Endothelial cell of umbilical vein (primary cell): ENCODE data around the gene RPL10A. TPM values are rescaled to one million over a fixed set of nuclear protein-coding genes. Genes with fewer than 3 reads are reported as not detected.

Experiments used
- BruUV-seq: library from RNA; stranded (reverse); fragments of 400-500 nt; replicated peaks from 2 replicates; lab custom pipeline; 2021; lab: Mats Ljungman, UMichigan
- CTCF ChIA-PET: fragments of 300-600, 350-600 bp; sonication (Branson Sonifier 250); formaldehyde crosslinking; loops from one replicate; lab custom pipeline; 2021; ENCODE audit warnings: antibody characterized with exemption, inconsistent platforms; lab: Charles Lee
- POLR2A ChIA-PET: fragments of 300-600, 350-600 bp; sonication (Branson Sonifier 250); formaldehyde crosslinking; loops from one replicate; lab custom pipeline; 2021; ENCODE audit warnings: antibody characterized with exemption, inconsistent platforms; lab: Charles Lee
- DNase-seq: peaks from one replicate; pipeline ENCODE4 v3.0.0-alpha.2; 2011; ENCODE audit warnings: low read depth, low spot score
- FAIRE-seq: peaks from 2 replicates; lab custom pipeline; 2011; peaks lifted over from hg19 to GRCh38; lab: Jason Lieb, UNC
- H2AFZ ChIP-seq: 2 replicates; pipeline ENCODE4 v1.6.0; 2012; ENCODE audit warnings: low read depth, low read length, control low read depth, inconsistent platforms
- H3K27ac ChIP-seq: 2 replicates; pipeline ENCODE4 v1.5.1; 2011; ENCODE audit warnings: low read depth, mild to moderate bottlenecking, control low read depth, low read length, moderate library complexity; ENCODE audit not compliant: insufficient read depth
- H3K27me3 ChIP-seq, 2 experiments: 2 replicates each; pipeline versions ENCODE4 v1.6.0 to v1.6.1; 2011; ENCODE audit warnings: low read length in 2 of 2, mixed read lengths in 1 of 2; ENCODE audit not compliant: control insufficient read depth in 2 of 2, insufficient read depth in 2 of 2
- H3K36me3 ChIP-seq, 2 experiments: 2 replicates in 1 of 2; 3 replicates in 1 of 2; pipeline ENCODE4 v1.5.1; 2011; ENCODE audit warnings: low read length in 2 of 2, mild to moderate bottlenecking in 1 of 2, moderate library complexity in 1 of 2; ENCODE audit not compliant: control insufficient read depth in 2 of 2, insufficient read depth in 2 of 2; ENCODE audit errors: extremely low read depth in 1 of 2
- H3K4me1 ChIP-seq: 3 replicates; pipeline ENCODE4 v1.5.1; 2011; ENCODE audit warnings: mild to moderate bottlenecking, low read length; ENCODE audit not compliant: control insufficient read depth, insufficient read depth; ENCODE audit errors: extremely low read depth
- H3K4me2 ChIP-seq: 2 replicates; pipeline ENCODE4 v1.6.1; 2011; ENCODE audit warnings: low read length, control low read depth, mixed read lengths; ENCODE audit not compliant: insufficient read depth
- H3K4me3 ChIP-seq, 3 experiments: fragments of 200-600 bp in 1 of 3; sonication (generic), shearing (Covaris generic) in 1 of 3; replicated peaks in 1 of 3; 2 replicates each; pipeline ENCODE4 v1.5.1; 2011 to 2016; ENCODE audit warnings: control low read depth in 3 of 3, low read length in 3 of 3, mild to moderate bottlenecking in 2 of 3, inconsistent platforms in 1 of 3, low read depth in 1 of 3, moderate library complexity in 1 of 3; ENCODE audit not compliant: insufficient read depth in 1 of 3
- H3K79me2 ChIP-seq: 2 replicates; pipeline ENCODE4 v1.6.0; 2012; ENCODE audit warnings: low read length, inconsistent platforms; ENCODE audit not compliant: control insufficient read depth, insufficient read depth
- H3K9ac ChIP-seq: replicated peaks from 2 replicates; pipeline ENCODE3; 2011; ENCODE audit warnings: low read length, control low read depth; ENCODE audit not compliant: insufficient read depth; ENCODE audit errors: extremely low read depth
- H3K9me1 ChIP-seq: replicated peaks from 3 replicates; pipeline ENCODE4 v1.6.0; 2011; ENCODE audit warnings: mild to moderate bottlenecking, low read length; ENCODE audit not compliant: control insufficient read depth, insufficient read depth; ENCODE audit errors: extremely low read depth
- H3K9me3 ChIP-seq: replicated peaks from 2 replicates; pipeline ENCODE4 v1.5.1; 2012; ENCODE audit warnings: low read length, inconsistent platforms; ENCODE audit not compliant: control insufficient read depth, insufficient read depth
- H4K20me1 ChIP-seq: replicated peaks from 2 replicates; pipeline ENCODE3; 2011; ENCODE audit warnings: mild to moderate bottlenecking, low read length; ENCODE audit not compliant: control insufficient read depth, insufficient read depth; ENCODE audit errors: extremely low read depth
- EZH2 ChIP-seq: IDR thresholded peaks from 2 replicates; pipeline ENCODE4 v1.6.1; 2012; ENCODE audit warnings: borderline replicate concordance, low read depth, mild to moderate bottlenecking, moderate library complexity, low read length, inconsistent platforms; ENCODE audit not compliant: severe bottlenecking
- FOS ChIP-seq: IDR thresholded peaks from 2 replicates; pipeline ENCODE4 v1.6.1; 2011; ENCODE audit warnings: mild to moderate bottlenecking, low read length, moderate library complexity, borderline replicate concordance; ENCODE audit not compliant: insufficient read depth
- GATA2 ChIP-seq: IDR thresholded peaks from 2 replicates; pipeline ENCODE4 v1.7.0; 2011; ENCODE audit warnings: low read depth, mild to moderate bottlenecking, moderate library complexity, mixed read lengths, low read length; ENCODE audit not compliant: insufficient read length, insufficient read depth
- JUN ChIP-seq: IDR thresholded peaks from 2 replicates; pipeline ENCODE4 v1.6.1; 2011; ENCODE audit warnings: borderline replicate concordance, low read depth; ENCODE audit not compliant: insufficient read length, insufficient read depth
- MYC ChIP-seq: IDR thresholded peaks from one replicate; pipeline ENCODE4 v1.6.1; 2011; ENCODE audit warnings: mild to moderate bottlenecking, low read depth, low read length
- POLR2A ChIP-seq: IDR thresholded peaks from 2 replicates; pipeline ENCODE4 v1.6.1; 2012; ENCODE audit warnings: low read depth, mild to moderate bottlenecking, control low read depth, low read length
- POLR2AphosphoS5 ChIP-seq: IDR thresholded peaks from 2 replicates; pipeline ENCODE4 v1.6.1; 2012; ENCODE audit warnings: low read depth, mild to moderate bottlenecking, control low read depth, low read length, moderate library complexity; ENCODE audit not compliant: insufficient read depth
- dilution Hi-C: fragments of 300-500 bp; cut with MboI; formaldehyde crosslinking; loops from one replicate; pipeline ENCODE4 v1.15.0; 2019; ENCODE audit warnings: low sequenced_read_pairs; ENCODE audit not compliant: extremely low pct_ligation_motif_present
- intact Hi-C: fragments of 100-400 bp; cut with micrococcal nuclease; formaldehyde crosslinking; loops from one replicate; pipeline ENCODE4 v1.10.0; 2022
- polyA plus RNA-seq, 4 experiments: library from polyadenylated mRNA; depleted of rRNA in 3 of 4; stranded (reverse) in 3 of 4; unstranded in 1 of 4; fragments of >200 nt; gene quantifications; 2 replicates each; pipeline versions ENCODE4 v1.2.1 to v1.2.3, GENCODE V29; 2011 to 2012; ENCODE audit warnings: missing spikeins in 1 of 4
- total RNA-seq: library from RNA; stranded (reverse); gene quantifications from 2 replicates; pipeline ENCODE4 v1.2.3, GENCODE V29; 2021
- TF ChIP-seq, protein P1 (sequence below): IDR thresholded peaks from 2 replicates; pipeline ENCODE4 v1.6.1; 2011; ENCODE audit not compliant: insufficient read depth, insufficient read length
- TF ChIP-seq, protein P2 (sequence below), 2 donors: IDR thresholded peaks; 1 replicate in 1 of 2; 2 replicates in 1 of 2; pipeline ENCODE4 v1.5.1; 2011; ENCODE audit warnings: low read length in 2 of 2, mild to moderate bottlenecking in 2 of 2, moderate library complexity in 2 of 2, control low read depth in 1 of 2, inconsistent platforms in 1 of 2, low read depth in 1 of 2; ENCODE audit not compliant: insufficient read depth in 1 of 2; ENCODE audit errors: extremely low read depth in 1 of 2

The RPL10A gene
- total and polyA plus RNA-seq, 2 donors (not counting 3 experiments of a cell fraction or from before 2014, with no cell fraction given), result 1,339 to 1,956 TPM

DNA sequence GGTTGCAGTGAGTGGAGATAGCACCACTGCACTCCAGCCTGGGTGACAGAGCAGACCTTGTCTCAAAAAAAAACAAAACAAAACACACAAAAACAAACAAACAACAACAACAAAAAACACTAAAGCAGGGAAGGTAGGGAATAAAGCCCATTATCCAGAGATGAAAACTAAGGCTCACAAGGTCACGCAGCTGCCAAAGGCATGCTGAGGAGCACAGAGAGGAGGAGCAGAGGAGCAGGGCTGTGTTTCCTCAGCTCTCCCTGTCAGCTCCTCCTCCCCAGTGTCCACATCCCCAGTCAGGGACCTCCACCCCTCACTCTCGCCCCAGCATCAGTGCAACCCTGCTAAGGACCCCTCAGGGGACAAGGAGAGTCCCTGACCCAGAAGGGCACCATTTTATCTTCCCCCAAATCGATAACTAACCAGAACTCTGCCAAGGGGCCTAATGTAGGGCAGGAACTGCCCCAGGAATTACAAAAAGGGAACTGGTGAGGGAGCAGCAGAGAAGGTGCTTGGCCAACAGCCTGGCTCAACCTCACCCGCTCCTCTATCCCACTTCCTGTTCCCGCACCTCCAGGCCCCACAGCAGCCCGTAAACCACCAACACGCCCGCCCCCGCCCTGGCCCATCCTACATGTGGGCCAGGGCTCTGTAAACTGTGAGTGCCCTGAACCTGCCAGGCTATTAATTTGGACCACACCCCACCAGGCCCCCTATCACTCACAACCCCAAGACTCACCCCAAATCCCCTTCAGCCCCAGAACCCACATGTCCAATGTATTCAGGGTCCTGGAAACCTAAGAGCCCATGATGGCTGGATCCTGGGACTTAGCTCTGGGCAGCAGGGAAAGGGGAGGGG is 19.7 kb downstream of the RPL10A start:
- H3K9me1 ChIP-seq, result no peaks in the 10 kb centered on the region
- H3K4me1 ChIP-seq, result no peaks in the 10 kb centered on the region
- H3K4me2 ChIP-seq, result no peak overlapping the region
- peaks cover 5 to 6% of the 10 kb centered on the region in 2 experiments for H3K27me3 ChIP-seq
- H4K20me1 ChIP-seq, result no peaks in the 10 kb centered on the region
- H3K4me3 ChIP-seq, result no peak overlapping the region
- H3K27ac ChIP-seq, result no peak overlapping the region
- no TSS peak for BruUV-seq
- FAIRE-seq, result no peak
- H3K9me3 ChIP-seq, result no peaks in the 10 kb centered on the region
- intact Hi-C loops, result no loop called here
- POLR2A ChIA-PET, result interaction anchor here (0.6 kb wide), 1 partner anchor 171 kb away, joined by 4 read pairs; no protein-coding TSS in a partner anchor
- dilution Hi-C loops, result no loop called here
- TF ChIP-seq, protein P1, sequence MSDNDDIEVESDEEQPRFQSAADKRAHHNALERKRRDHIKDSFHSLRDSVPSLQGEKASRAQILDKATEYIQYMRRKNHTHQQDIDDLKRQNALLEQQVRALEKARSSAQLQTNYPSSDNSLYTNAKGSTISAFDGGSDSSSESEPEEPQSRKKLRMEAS, result no peak
- TF ChIP-seq POLR2AphosphoS5 (no peak), EZH2 (no peak), JUN (no peak), MYC (no peak)
- no peak overlapping the region for H2AFZ ChIP-seq
- CTCF ChIA-PET, result interaction anchor here (0.6 to 1.2 kb wide), 2 partner anchors 11 to 241 kb away, joined by 3 read pairs; no protein-coding TSS in a partner anchor
- H3K79me2 ChIP-seq, result no peaks in the 10 kb centered on the region
- DNase-seq, result no peak
- H3K36me3 ChIP-seq, result no peaks in the 10 kb centered on the region
- H3K9ac ChIP-seq, result no peak overlapping the region

DNA sequence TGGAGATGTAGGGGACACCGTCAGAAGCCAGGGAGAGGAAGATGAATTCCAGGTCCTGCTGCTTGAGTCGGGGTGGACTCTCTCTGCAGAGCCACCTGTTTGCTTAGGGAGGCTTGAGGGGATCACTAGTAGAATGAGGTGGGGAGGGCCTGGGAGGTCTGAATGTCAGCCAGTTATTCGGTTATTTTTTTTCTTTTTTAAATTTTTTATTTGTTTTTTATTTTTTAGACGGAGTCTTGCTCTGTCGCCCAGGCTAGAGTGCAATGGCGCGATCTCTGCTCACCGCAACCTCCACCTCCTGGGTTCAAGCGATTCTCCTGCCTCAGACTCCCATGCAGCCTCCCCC is 20.3 kb downstream of the RPL10A start:
- CTCF ChIA-PET, result interaction anchor here (0.6 to 1.2 kb wide), 2 partner anchors 11 to 241 kb away, joined by 3 read pairs; no protein-coding TSS in a partner anchor
- Histone ChIP-seq H3K4me2 (no peak overlapping the region), H3K4me1 (no peaks in the 10 kb centered on the region), H4K20me1 (no peaks in the 10 kb centered on the region), H3K36me3 (no peaks in the 10 kb centered on the region), H3K4me3 (no peak overlapping the region), H3K9me1 (no peaks in the 10 kb centered on the region), H3K9me3 (no peaks in the 10 kb centered on the region), H2AFZ (no peak overlapping the region), H3K27ac (no peak overlapping the region), H3K9ac (no peak overlapping the region), H3K79me2 (no peaks in the 10 kb centered on the region), H3K27me3 (peaks cover 5 to 6% of the 10 kb centered on the region in 2 experiments)
- TF ChIP-seq POLR2A (no peak), FOS (no peak), POLR2AphosphoS5 (no peak), JUN (no peak), EZH2 (no peak), MYC (no peak), GATA2 (no peak)
- TF ChIP-seq, protein P2, sequence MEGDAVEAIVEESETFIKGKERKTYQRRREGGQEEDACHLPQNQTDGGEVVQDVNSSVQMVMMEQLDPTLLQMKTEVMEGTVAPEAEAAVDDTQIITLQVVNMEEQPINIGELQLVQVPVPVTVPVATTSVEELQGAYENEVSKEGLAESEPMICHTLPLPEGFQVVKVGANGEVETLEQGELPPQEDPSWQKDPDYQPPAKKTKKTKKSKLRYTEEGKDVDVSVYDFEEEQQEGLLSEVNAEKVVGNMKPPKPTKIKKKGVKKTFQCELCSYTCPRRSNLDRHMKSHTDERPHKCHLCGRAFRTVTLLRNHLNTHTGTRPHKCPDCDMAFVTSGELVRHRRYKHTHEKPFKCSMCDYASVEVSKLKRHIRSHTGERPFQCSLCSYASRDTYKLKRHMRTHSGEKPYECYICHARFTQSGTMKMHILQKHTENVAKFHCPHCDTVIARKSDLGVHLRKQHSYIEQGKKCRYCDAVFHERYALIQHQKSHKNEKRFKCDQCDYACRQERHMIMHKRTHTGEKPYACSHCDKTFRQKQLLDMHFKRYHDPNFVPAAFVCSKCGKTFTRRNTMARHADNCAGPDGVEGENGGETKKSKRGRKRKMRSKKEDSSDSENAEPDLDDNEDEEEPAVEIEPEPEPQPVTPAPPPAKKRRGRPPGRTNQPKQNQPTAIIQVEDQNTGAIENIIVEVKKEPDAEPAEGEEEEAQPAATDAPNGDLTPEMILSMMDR (IDR thresholded peaks at IDR 0.05; ENCODE audit: extremely low read depth in 1 of 2, insufficient read depth in 1 of 2, low read depth in 1 of 2, low read length in 2 of 2), result no peak
- TF ChIP-seq, protein P1, result no peak
- intact Hi-C loops (no loop called here), dilution Hi-C loops (no loop called here)
- FAIRE-seq, result no peak
- no TSS peak for BruUV-seq
- DNase-seq, result no peak
- POLR2A ChIA-PET, result interaction anchor here (0.6 kb wide), 1 partner anchor 170 kb away, joined by 4 read pairs; no protein-coding TSS in a partner anchor
